Epithelial cell of umbilical artery (primary cell): ENCODE measurements around the gene COL6A2. TPM values are rescaled to one million over a fixed set of nuclear protein-coding genes. Genes with fewer than 3 reads are reported as not detected.

Source experiments
- total RNA-seq: library from RNA; depleted of rRNA; stranded (reverse); fragments of >200 nt; gene quantifications from 2 replicates; pipeline ENCODE4 v1.2.3, GENCODE V29; 2014

Gene COL6A2
- total RNA-seq = 6.5 and 14.0 TPM in 2 replicates

DNA sequence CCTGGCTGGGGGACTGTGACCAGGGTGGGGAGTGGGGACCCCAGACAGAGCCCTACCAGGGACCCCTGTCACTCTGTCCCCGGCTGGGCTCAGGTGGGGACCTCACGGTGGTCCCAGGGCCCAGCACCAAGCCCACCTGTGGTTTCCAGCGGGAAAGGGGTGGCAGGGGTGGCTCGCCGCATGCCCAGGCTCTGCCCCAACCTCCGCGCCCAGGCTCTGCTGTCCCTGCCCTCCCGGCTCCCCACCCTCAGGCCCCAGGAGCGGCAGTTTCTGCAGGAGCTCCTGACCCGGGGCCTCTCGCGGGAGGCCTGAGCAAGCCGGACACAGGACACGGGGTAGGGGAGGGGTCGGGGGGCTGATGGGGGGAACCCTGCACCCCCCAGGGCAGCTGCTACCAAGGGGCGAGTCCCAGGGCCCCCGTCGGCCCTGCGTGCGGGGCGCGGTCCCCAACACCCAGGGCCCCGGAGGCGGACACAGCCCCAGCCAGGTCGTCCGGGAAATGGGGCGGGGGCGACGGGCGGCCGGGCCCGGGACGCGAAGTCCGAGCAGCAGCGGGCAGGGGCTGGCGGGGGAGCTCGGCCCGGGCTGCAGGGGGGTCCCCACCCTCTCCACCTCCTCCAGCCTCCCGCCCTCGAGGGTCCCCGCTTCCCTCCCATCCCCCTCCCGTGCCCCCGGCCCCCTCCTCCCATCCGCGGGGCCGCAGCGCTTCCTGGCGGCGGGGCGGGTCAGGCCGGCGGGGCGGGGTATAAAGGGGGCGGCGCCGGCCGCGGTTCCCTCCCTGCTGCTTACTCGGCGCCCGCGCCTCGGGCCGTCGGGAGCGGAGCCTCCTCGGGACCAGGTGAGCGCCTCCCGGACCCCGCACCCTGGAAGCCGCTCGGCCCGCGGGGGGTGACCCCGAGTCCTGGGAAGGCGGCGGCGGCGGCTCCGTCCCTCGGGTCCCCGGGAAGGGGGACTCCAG, at the start of gene COL6A2:
TSS of gene COL6A2 (plus strand) at position 777 of the 958 bp plus-strand sequence.

DNA sequence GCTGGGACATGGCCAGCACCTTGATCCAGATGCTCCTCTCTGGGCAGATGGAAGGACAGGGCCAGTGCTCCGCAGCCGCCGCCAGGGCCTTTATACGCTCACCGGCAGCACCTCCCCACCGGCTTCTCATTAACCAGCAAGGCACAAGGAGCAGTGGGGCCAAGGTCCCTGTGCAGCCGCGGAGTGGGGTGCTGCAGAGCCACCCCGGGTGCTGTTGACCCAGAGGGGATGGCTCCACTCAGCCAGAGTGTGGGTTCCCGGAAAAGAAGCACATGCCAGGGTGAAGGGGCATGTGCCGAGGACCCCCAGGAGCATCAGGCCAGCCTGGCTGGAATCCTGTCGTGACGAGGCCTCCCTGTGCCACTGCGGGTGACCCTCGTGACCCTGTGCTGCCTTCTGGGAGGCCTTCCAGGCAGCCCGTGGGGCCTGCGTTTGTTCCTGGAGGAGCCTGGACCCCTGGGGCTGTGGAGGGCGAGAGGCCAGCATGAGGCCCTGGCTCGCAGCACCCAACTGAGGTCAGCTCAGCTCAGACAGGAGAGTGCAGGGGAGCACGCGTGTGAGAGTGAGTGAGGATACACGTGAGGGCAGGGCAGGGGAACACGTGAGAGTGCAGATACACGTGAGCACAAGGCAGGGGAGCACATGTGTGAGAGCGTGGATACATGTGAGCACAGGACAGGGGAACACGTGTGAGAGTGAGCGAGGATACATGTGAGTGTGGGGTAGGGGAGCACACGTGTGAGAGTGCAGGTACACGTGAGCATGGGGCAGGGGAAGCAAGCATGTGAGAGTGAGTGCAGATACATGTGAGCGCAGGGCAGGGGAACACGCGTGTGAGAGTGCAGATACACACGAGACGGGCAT, 57.8 kb downstream of the COL6A2 start, which contains the start of gene FTCD:
TSS of gene FTCD (minus strand) at position 66 of the 864 bp plus-strand sequence. CDS start at position 10, 56 bp downstream.

Other genes starting within 250 kb of the COL6A2 start
- gene COL6A1, start 116.3 kb upstream of the COL6A2 start, total RNA-seq = 14.0 and 17.8 TPM in 2 replicates
- not detected in 2 replicates for gene FTCD, start 57.5 kb downstream of the COL6A2 start, total RNA-seq
- gene SPATC1L, start 86.3 kb downstream of the COL6A2 start, total RNA-seq = 4.1 and 7.5 TPM in 2 replicates
- gene LSS, start 130.7 kb downstream of the COL6A2 start, total RNA-seq = 41.3 and 73.6 TPM in 2 replicates
- 71.4 and 90.6 TPM in 2 replicates for gene MCM3AP, start 187.5 kb downstream of the COL6A2 start, total RNA-seq
- 5.2 and 6.5 TPM in 2 replicates for gene YBEY, start 188.2 kb downstream of the COL6A2 start, total RNA-seq
- 5.5 and 6.4 TPM in 2 replicates for gene C21orf58, start 225.8 kb downstream of the COL6A2 start, total RNA-seq
- gene PCNT, start 226.0 kb downstream of the COL6A2 start, total RNA-seq = 11.7 and 21.0 TPM in 2 replicates